Spleen (tissue), 11 donors: ENCODE results near the gene COQ10B. TPM values are rescaled to one million over a fixed set of nuclear protein-coding genes. Genes with fewer than 3 reads are reported as not detected.

Experiments
- DNase-seq: peaks from one replicate; pipeline ENCODE4 v3.0.0-alpha.2; 2020
- H3K27ac ChIP-seq, 8 donors: fragments of 200-600 bp; sonication (generic) in 7 of 8; 1 replicate in 4 of 8; 2 replicates in 4 of 8; pipeline versions ENCODE4 v1.5.0 to v1.8.0; 2016 to 2021; ENCODE audit warnings: inconsistent platforms in 4 of 8, mild to moderate bottlenecking in 4 of 8, moderate library complexity in 1 of 8
- H3K27me3 ChIP-seq, 7 donors: fragments of 200-600 bp; sonication (generic) in 6 of 7; replicated peaks in 1 of 7; 1 replicate in 4 of 7; 2 replicates in 3 of 7; pipeline versions ENCODE4 v1.5.0 to v1.8.0; 2016 to 2021; ENCODE audit warnings: inconsistent platforms in 3 of 7, mild to moderate bottlenecking in 1 of 7
- H3K36me3 ChIP-seq, 6 donors: fragments of 200-600 bp; sonication (generic) in 5 of 6; 1 replicate in 4 of 6; 2 replicates in 2 of 6; pipeline versions ENCODE4 v1.5.0 to v1.8.0; 2016 to 2021; ENCODE audit warnings: inconsistent platforms in 2 of 6
- H3K4me1 ChIP-seq, 6 donors: fragments of 200-600 bp; sonication (generic) in 5 of 6; 1 replicate in 3 of 6; 2 replicates in 3 of 6; pipeline versions ENCODE4 v1.5.0 to v1.8.0; 2016 to 2021; ENCODE audit warnings: inconsistent platforms in 3 of 6
- H3K4me3 ChIP-seq, 8 donors: fragments of 200-600 bp; sonication (generic) in 7 of 8; 1 replicate in 4 of 8; 2 replicates in 4 of 8; pipeline versions ENCODE4 v1.5.0 to v1.8.0; 2016 to 2021; ENCODE audit warnings: inconsistent platforms in 4 of 8, mild to moderate bottlenecking in 4 of 8, moderate library complexity in 2 of 8
- H3K9me3 ChIP-seq, 8 donors: fragments of 200-600 bp; sonication (generic) in 7 of 8; 1 replicate in 4 of 8; 2 replicates in 4 of 8; pipeline versions ENCODE4 v1.5.0 to v1.8.0; 2016 to 2021; ENCODE audit warnings: inconsistent platforms in 4 of 8
- POLR2A ChIP-seq, 3 donors: fragments of 450-650 bp; IDR thresholded peaks; one replicate each; pipeline ENCODE4 v1.5.1; 2017; ENCODE audit warnings: antibody characterized with exemption in 3 of 3, mild to moderate bottlenecking in 1 of 3
- POLR2AphosphoS5 ChIP-seq, 3 donors: sonication (generic); formaldehyde crosslinking; IDR thresholded peaks; one replicate each; pipeline ENCODE4 v1.5.1; 2017; ENCODE audit warnings: antibody characterized with exemption in 3 of 3
- WGBS, 5 donors: extraction: QIAGEN DNeasy Blood & Tissue Kit in 3 of 5; methylation state at CpG; one replicate each; pipeline versions ENCODE4 v1.1.5 to v1.1.7; 2013 to 2018; 5-methylcytosine and 5-hydroxymethylcytosine counted together
- intact Hi-C: fragments of 100-400 bp; cut with DNase I; formaldehyde crosslinking; loops from one replicate; pipeline ENCODE4 v1.15.0; 2023; ENCODE audit warnings: low total_unique reads
- polyA plus RNA-seq, 3 donors: library from polyadenylated mRNA; stranded (reverse); fragments of 200-250 nt; gene quantifications; one replicate each; pipeline ENCODE4 v1.2.1, GENCODE V29; 2013
- total RNA-seq, 7 donors: library from RNA; depleted of rRNA in 3 of 7; stranded (reverse); fragments of >200 nt in 3 of 7; fragmentation: NEBNext Ultra II Directional in 4 of 7; extraction: Animal tissue kit (Norgen Biotek cat#: 25700) in 4 of 7; gene quantifications; one replicate each; pipeline versions ENCODE4 v1.1.0 to v1.2.1, GENCODE V29; 2016 to 2021
- TF ChIP-seq, protein P1 (sequence below), 11 experiments: fragments of 200-600 bp in 7 of 11; fragments of 450-650 bp in 4 of 11; sonication (generic) in 4 of 11; IDR thresholded peaks in 8 of 11; conservative IDR thresholded peaks in 3 of 11; 1 replicate in 7 of 11; 2 replicates in 4 of 11; pipeline versions ENCODE4 v1.4.0 to v1.8.0; 2016 to 2021; ENCODE audit warnings: antibody characterized with exemption in 11 of 11, inconsistent platforms in 4 of 11, mild to moderate bottlenecking in 1 of 11
- donor health status: healthy with polysubstance abuse.
- donor health status: DM: no; HTN: no; CAD: no; lungs with moderate emphysema.
- donor health status: DM: no; HTN: no; CAD: no.
- donor health status: Bipolar disorder and iron deficiency.
- donor health status: healthy.
- donor health status: DM: no; HTN: no; CAD: no.
- donor health status: DM: yes; HTN: yes; CAD: no.

Gene COQ10B
- total and polyA plus RNA-seq, 10 donors = 9.3 to 34.7 (median 26.4) TPM

DNA sequence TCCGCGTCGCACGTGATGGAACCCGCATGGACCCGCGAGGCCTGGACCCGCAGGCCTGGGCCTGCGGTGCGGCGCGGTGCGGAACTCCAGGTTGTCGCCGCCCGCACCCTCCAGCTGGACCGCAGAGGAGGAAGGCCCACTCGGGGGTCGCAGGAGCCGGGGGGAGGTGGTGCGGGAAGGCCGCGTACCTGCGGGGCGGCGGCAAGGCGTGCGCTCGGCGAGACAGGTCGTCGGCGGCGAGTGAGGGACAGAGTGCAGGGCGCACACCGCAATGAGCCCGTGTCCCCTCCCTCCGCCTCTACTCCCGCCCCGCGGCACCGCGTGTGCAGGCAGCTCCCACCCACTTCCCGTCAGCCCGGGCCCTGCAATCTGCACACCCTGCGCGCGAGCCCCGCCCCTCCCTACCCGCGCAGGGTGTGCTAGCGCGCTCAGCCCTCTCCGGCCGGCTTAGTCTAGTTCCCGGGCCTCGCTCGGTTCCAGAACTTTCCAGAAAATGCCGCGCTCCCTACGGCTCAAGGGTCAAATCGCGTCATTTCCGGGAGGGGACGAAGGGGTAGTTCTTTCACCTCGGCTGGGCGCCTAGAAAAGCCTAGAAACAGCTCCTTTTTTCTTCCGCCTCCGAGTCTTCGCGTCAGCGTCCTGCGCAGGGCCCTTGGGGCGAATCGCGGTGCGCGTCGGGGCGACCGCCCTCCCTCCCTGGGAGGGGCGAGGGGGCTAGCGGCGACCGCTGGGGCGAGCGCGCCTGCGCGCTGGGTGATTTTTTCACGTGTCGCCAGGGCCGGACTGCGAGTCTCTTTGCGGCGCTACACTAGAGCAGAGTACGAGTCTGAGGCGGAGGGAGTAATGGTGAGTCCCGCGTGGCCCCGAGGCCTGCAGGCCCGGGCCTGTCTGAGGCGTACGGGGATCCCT, 46.5 kb downstream of the COQ10B start, which contains the start of the genes HSPD1 and HSPE1:
Gene HSPD1, minus strand, starts transcription at position 247 of the 909 bp plus-strand sequence. CDS start 992 bp downstream, outside the sequence.
Gene HSPE1, plus strand, starts transcription at position 786 of the 909 bp plus-strand sequence. Its CDS starts 58 bp downstream, at position 844.
- WGBS, 5 donors = 0 to 1% (median 0%) methylated on average over 37 to 104 of the region's 104 CpGs
- Histone ChIP-seq H3K4me3 (peak within 1 kb of the TSS; percentile 77 to 98 (median 86)), H3K9me3 (no peaks in the 10 kb centered on the region), H3K27me3 (no peaks in the 10 kb centered on the region), H3K27ac (peak within 1 kb of the TSS; percentile 82 to 100 (median 96)), H3K36me3 (peaks cover 0 to 59% (median 29%) of the 10 kb centered on the region in 6 donors), H3K4me1 (peaks cover 39 to 85% (median 56%) of the 10 kb centered on the region in 6 donors)
- peak; percentile 100 for DNase-seq
- intact Hi-C loops = no loop called here
- TF ChIP-seq POLR2A (IDR thresholded peaks at IDR 0.05) = peak; percentile 58 to 96 (median 58)
- peak; percentile 96 to 97 (median 97) for TF ChIP-seq POLR2AphosphoS5 (IDR thresholded peaks at IDR 0.05)
- TF ChIP-seq, protein P1, sequence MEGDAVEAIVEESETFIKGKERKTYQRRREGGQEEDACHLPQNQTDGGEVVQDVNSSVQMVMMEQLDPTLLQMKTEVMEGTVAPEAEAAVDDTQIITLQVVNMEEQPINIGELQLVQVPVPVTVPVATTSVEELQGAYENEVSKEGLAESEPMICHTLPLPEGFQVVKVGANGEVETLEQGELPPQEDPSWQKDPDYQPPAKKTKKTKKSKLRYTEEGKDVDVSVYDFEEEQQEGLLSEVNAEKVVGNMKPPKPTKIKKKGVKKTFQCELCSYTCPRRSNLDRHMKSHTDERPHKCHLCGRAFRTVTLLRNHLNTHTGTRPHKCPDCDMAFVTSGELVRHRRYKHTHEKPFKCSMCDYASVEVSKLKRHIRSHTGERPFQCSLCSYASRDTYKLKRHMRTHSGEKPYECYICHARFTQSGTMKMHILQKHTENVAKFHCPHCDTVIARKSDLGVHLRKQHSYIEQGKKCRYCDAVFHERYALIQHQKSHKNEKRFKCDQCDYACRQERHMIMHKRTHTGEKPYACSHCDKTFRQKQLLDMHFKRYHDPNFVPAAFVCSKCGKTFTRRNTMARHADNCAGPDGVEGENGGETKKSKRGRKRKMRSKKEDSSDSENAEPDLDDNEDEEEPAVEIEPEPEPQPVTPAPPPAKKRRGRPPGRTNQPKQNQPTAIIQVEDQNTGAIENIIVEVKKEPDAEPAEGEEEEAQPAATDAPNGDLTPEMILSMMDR (IDR thresholded peaks at IDR 0.05 in 8 of 11, conservative IDR thresholded peaks at IDR 0.05 in 3 of 11) = peak in 5 of 11 experiments; percentile 3 to 45 (median 16)

DNA sequence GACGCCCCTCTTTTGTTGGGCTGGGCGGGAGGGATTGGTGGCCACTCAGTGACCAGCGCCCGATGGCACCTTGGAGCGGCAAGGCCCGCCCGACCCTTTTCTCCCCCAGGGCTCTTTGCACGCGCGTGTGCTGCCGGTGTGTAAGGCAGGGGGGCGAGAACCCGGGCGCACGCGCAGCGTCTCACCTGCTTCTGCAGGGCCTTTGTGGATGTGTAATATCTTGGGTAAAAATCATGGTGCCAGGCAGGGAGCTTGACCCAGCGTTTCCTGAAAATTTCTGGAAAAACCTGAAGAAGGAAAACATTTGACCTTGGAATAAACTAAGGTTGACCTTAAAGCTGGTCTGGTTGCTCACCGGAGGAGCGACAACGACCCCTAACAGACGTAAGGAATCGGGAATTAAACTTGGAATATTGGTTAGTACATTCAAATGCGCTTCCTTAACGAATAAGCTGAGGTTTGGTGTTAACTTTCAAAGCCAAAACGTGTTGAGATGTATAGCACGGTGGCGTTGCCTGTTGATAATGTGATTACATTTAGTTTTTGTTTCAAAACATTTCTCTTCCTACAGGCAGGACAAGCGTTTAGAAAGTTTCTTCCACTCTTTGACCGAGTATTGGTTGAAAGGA, 47.3 kb downstream of the COQ10B start:
- Histone ChIP-seq H3K36me3 (peaks cover 0 to 56% (median 29%) of the 10 kb centered on the region in 6 donors), H3K4me1 (peaks cover 38 to 79% (median 54%) of the 10 kb centered on the region in 6 donors), H3K27me3 (no peaks in the 10 kb centered on the region), H3K9me3 (no peaks in the 10 kb centered on the region), H3K27ac (peak overlapping the region; percentile 82 to 100 (median 96)), H3K4me3 (peak overlapping the region; percentile 77 to 98 (median 86))
- WGBS, 5 donors = 0 to 1% (median 0%) methylated on average over 19 to 30 of the region's 30 CpGs
- DNase-seq = no peak
- intact Hi-C loops = no loop called here
- TF ChIP-seq POLR2AphosphoS5 (IDR thresholded peaks at IDR 0.05) (no peak), POLR2A (IDR thresholded peaks at IDR 0.05) (no peak)
- TF ChIP-seq, protein P1 (IDR thresholded peaks at IDR 0.05 in 8 of 11, conservative IDR thresholded peaks at IDR 0.05 in 3 of 11) = no peak

DNA sequence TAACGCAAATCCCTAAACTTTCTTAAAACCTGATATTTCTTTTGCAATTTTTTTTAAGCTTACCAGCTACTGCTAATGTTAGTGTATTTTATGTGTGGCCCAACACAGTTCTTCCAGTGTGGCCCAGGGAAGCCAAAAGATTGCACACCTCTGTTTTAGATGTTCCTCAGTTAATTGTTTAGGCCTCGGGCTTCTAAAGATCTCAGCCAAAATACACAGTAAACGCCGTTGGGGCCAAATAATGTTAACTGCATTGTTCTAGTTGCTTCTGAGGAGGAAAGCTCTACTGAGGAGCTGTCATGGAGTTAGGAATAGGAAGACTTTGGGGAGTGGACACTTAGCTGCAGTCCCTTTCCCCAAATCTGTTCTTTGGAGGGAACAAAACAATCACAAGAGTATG, 48.8 kb downstream of the COQ10B start:
- H3K27ac ChIP-seq = peak overlapping the region in 6 of 8 donors; percentile 8 to 98 (median 94)
- peak overlapping the region in 1 of 8 donors; percentile 98 for H3K4me3 ChIP-seq
- intact Hi-C loops = no loop called here

More for the DNA sequence above, 48.8 kb downstream of the COQ10B start:
- Histone ChIP-seq H3K27me3 (no peaks in the 10 kb centered on the region), H3K36me3 (peaks cover 0 to 41% (median 20%) of the 10 kb centered on the region in 6 donors), H3K4me1 (peaks cover 24 to 63% (median 43%) of the 10 kb centered on the region in 6 donors), H3K9me3 (no peaks in the 10 kb centered on the region)
- TF ChIP-seq, protein P1 (IDR thresholded peaks at IDR 0.05 in 8 of 11, conservative IDR thresholded peaks at IDR 0.05 in 3 of 11) = no peak
- no peak for TF ChIP-seq POLR2AphosphoS5 (IDR thresholded peaks at IDR 0.05)
- TF ChIP-seq POLR2A (IDR thresholded peaks at IDR 0.05) = no peak
- 64 to 76% (median 74%) methylated on average over 4 of the region's 4 CpGs for WGBS, 5 donors
- DNase-seq = no peak
